Caco-2 (cell line): Measurements from ENCODE around the gene KRTAP9-7. TPM values are rescaled to one million over a fixed set of nuclear protein-coding genes. Genes with fewer than 3 reads are reported as not detected.

Experiments
- BruUV-seq: library from RNA; stranded (reverse); fragments of 400-500 nt; replicated peaks from 2 replicates; lab custom pipeline; 2021; lab: Mats Ljungman, UMichigan
- CTCF ChIA-PET: fragments of 300-600 bp; sonication (Branson Sonifier 250); formaldehyde crosslinking; loops from one replicate; lab custom pipeline; 2022; ENCODE audit warnings: antibody characterized with exemption; lab: Charles Lee
- POLR2A ChIA-PET: fragments of 300-600 bp; sonication (Branson Sonifier 250); formaldehyde crosslinking; loops from one replicate; lab custom pipeline; 2022; ENCODE audit warnings: antibody characterized with exemption; lab: Charles Lee
- DNase-seq, 2 experiments: peaks; one replicate each; pipeline versions ENCODE4 v3.0.0 to v3.0.0-alpha.2; 2020 to 2022
- H3K27me3 ChIP-seq: replicated peaks from 2 replicates; pipeline ENCODE4 v1.6.0; 2011; ENCODE audit warnings: low read length; ENCODE audit not compliant: control insufficient read depth, insufficient read depth
- H3K36me3 ChIP-seq: 2 replicates; pipeline ENCODE4 v1.5.1; 2011; ENCODE audit warnings: low read length; ENCODE audit not compliant: control insufficient read depth, insufficient read depth
- H3K4me1 ChIP-seq: fragments of 250-450 bp; sonication (Bioruptor Pico); 2 replicates; pipeline ENCODE4 v1.5.1; 2020; ENCODE audit warnings: mild to moderate bottlenecking
- H3K4me3 ChIP-seq: 2 replicates; pipeline ENCODE4 v1.5.1; 2011; ENCODE audit warnings: low read depth, mild to moderate bottlenecking, control low read depth, low read length
- H3K9me3 ChIP-seq: fragments of 250-450 bp; sonication (Bioruptor Pico); 2 replicates; pipeline ENCODE4 v1.5.1; 2020; ENCODE audit warnings: mild to moderate bottlenecking, moderate library complexity
- H3K27ac Mint-ChIP-seq: one replicate; pipeline ENCODE4 v1.8.0; 2022; ENCODE audit warnings: mixed read lengths; ENCODE audit not compliant: unreplicated experiment
- H3K27me3 Mint-ChIP-seq: one replicate; pipeline ENCODE4 v1.8.0; 2022; ENCODE audit warnings: mixed read lengths; ENCODE audit not compliant: insufficient read depth, unreplicated experiment
- H3K36me3 Mint-ChIP-seq: one replicate; pipeline ENCODE4 v1.8.0; 2022; ENCODE audit warnings: mild to moderate bottlenecking, mixed read lengths; ENCODE audit not compliant: insufficient read depth, unreplicated experiment
- H3K4me1 Mint-ChIP-seq: one replicate; pipeline ENCODE4 v1.8.0; 2022; ENCODE audit warnings: low read depth, mixed read lengths; ENCODE audit not compliant: unreplicated experiment
- H3K4me3 Mint-ChIP-seq: one replicate; pipeline ENCODE4 v1.8.0; 2022; ENCODE audit warnings: mild to moderate bottlenecking, moderate library complexity, mixed read lengths; ENCODE audit not compliant: unreplicated experiment
- H3K9me3 Mint-ChIP-seq: one replicate; pipeline ENCODE4 v1.8.0; 2022; ENCODE audit warnings: mixed read lengths; ENCODE audit not compliant: unreplicated experiment
- intact Hi-C: fragments of 100-400 bp; cut with micrococcal nuclease; formaldehyde crosslinking; loops from one replicate; pipeline ENCODE4 v1.10.0; 2022; ENCODE audit not compliant: unreplicated experiment
- total RNA-seq: library from RNA; stranded (reverse); gene quantifications from 2 replicates; pipeline ENCODE4 v1.2.3, GENCODE V29; 2022
- TF ChIP-seq, protein P1 (sequence below), 2 experiments: fragments of 200-600 bp in 1 of 2; IDR thresholded peaks; 1 replicate in 1 of 2; 2 replicates in 1 of 2; pipeline versions ENCODE4 v1.5.1 to v1.8.0; 2011 to 2022; ENCODE audit warnings: antibody characterized with exemption in 1 of 2, control low read depth in 1 of 2, inconsistent platforms in 1 of 2, low read depth in 1 of 2, low read length in 1 of 2, mild to moderate bottlenecking in 1 of 2, moderate library complexity in 1 of 2; ENCODE audit not compliant: insufficient read depth in 1 of 2, severe bottlenecking in 1 of 2, unreplicated experiment in 1 of 2

The KRTAP9-7 gene
- total RNA-seq, 1 experiment from 2014 or later: not detected

DNA sequence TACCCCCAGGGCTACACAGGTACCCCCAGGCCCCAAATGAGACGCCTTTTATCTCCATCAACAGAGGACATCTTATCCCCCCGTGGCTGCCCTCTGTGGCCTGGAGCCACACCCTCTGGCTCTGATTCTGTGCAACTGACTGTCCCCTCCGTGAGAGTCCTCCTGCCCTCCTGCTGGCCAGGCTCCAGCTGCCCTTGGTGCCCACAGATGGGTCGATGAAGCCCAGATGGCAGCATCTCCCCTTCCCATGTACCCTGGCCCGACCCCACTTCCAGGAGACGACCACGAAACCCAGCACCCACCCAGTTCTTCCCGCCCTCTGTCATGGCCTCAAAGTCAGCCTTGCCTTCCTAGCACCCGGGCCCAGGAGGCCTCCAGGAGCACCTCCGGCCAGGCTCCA is 49.6 kb downstream of the KRTAP9-7 start:
- Histone ChIP-seq H3K36me3 (no peaks in the 10 kb centered on the region), H3K4me1 (peaks cover 4% of the 10 kb centered on the region; the same call in 1 of the 2 replicates), H3K4me3 (no peak overlapping the region), H3K27me3 (no peaks in the 10 kb centered on the region), H3K9me3 (peaks cover 1% of the 10 kb centered on the region)
- Mint-ChIP-seq H3K36me3 (no peaks in the 10 kb centered on the region), H3K9me3 (peaks cover 10% of the 10 kb centered on the region), H3K27ac (no peak overlapping the region), H3K4me3 (no peak overlapping the region), H3K27me3 (no peaks in the 10 kb centered on the region), H3K4me1 (peaks cover 10% of the 10 kb centered on the region)
- ChIA-PET CTCF (no interaction called here), POLR2A (no interaction called here)
- BruUV-seq: no TSS peak
- DNase-seq: no peak
- TF ChIP-seq, protein P1, sequence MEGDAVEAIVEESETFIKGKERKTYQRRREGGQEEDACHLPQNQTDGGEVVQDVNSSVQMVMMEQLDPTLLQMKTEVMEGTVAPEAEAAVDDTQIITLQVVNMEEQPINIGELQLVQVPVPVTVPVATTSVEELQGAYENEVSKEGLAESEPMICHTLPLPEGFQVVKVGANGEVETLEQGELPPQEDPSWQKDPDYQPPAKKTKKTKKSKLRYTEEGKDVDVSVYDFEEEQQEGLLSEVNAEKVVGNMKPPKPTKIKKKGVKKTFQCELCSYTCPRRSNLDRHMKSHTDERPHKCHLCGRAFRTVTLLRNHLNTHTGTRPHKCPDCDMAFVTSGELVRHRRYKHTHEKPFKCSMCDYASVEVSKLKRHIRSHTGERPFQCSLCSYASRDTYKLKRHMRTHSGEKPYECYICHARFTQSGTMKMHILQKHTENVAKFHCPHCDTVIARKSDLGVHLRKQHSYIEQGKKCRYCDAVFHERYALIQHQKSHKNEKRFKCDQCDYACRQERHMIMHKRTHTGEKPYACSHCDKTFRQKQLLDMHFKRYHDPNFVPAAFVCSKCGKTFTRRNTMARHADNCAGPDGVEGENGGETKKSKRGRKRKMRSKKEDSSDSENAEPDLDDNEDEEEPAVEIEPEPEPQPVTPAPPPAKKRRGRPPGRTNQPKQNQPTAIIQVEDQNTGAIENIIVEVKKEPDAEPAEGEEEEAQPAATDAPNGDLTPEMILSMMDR (IDR thresholded peaks at IDR 0.05; ENCODE audit: insufficient read depth in 1 of 2, low read depth in 1 of 2, low read length in 1 of 2, severe bottlenecking in 1 of 2, unreplicated experiment in 1 of 2): no peak
- intact Hi-C loops: loop anchor here (10.0 kb wide), 2 partner anchors 170 to 260 kb away; partner anchors contain the start of genes KRTAP2-3 and KRTAP2-4

DNA sequence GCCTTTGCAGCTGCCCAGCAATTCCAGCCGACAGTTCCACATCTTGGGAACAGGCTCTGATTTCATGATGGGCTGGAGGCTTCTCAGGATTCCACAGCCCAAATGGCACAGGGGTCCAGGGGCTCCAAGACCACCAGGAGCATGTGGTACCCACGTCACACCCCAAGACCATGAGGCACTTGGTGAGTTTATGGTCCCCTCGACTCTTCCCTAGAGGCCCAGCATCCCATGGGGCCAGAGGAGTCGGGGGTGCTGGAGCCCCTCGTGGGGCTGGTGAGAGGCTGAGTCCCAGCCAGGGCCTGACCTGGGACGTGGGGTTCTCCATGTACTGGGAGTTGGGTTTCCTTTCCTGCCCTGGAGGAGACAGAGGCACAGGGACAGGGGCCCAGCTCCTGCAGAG is 50.1 kb downstream of the KRTAP9-7 start:
- H3K27ac Mint-ChIP-seq: peak overlapping the region; percentile 50
- no peaks in the 10 kb centered on the region for H3K27me3 Mint-ChIP-seq
- DNase-seq: no peak
- TF ChIP-seq, protein P1 (IDR thresholded peaks at IDR 0.05; ENCODE audit: insufficient read depth in 1 of 2, low read depth in 1 of 2, low read length in 1 of 2, severe bottlenecking in 1 of 2, unreplicated experiment in 1 of 2): no peak
- H3K4me3 ChIP-seq: no peak overlapping the region
- peaks cover 5% of the 10 kb centered on the region for H3K9me3 Mint-ChIP-seq
- BruUV-seq: no TSS peak
- H3K4me3 Mint-ChIP-seq: no peak overlapping the region
- H3K4me1 Mint-ChIP-seq: peaks cover 10% of the 10 kb centered on the region
- H3K4me1 ChIP-seq: peaks cover 4% of the 10 kb centered on the region; the same call in 1 of the 2 replicates
- intact Hi-C loops: loop anchor here (10.0 kb wide), 2 partner anchors 169 to 261 kb away; partner anchors contain the start of genes KRTAP2-3 and KRTAP2-4
- POLR2A ChIA-PET: no interaction called here
- CTCF ChIA-PET: no interaction called here
- H3K9me3 ChIP-seq: no peaks in the 10 kb centered on the region; the same call in 1 of the 2 replicates
- no peaks in the 10 kb centered on the region for H3K36me3 ChIP-seq
- H3K36me3 Mint-ChIP-seq: no peaks in the 10 kb centered on the region
- H3K27me3 ChIP-seq: no peaks in the 10 kb centered on the region

Other genes starting within 250 kb of the KRTAP9-7 start
- gene KRTAP1-5, start 248.5 kb upstream of the KRTAP9-7 start, total RNA-seq: not detected in 2 replicates
- gene KRTAP1-4, start 245.5 kb upstream of the KRTAP9-7 start, total RNA-seq: not detected in 2 replicates
- not detected in 2 replicates for gene KRTAP1-3, start 240.8 kb upstream of the KRTAP9-7 start, total RNA-seq
- gene KRTAP1-1, start 234.2 kb upstream of the KRTAP9-7 start, total RNA-seq: not detected in 2 replicates
- gene KRTAP2-1, start 228.4 kb upstream of the KRTAP9-7 start, total RNA-seq: not detected in 2 replicates
- gene KRTAP2-2, start 220.5 kb upstream of the KRTAP9-7 start, total RNA-seq: not detected in 2 replicates
- 3.7 and 4.9 TPM in 2 replicates for gene KRTAP2-3, start 215.6 kb upstream of the KRTAP9-7 start, total RNA-seq
- not detected in 2 replicates for gene KRTAP2-4, start 209.8 kb upstream of the KRTAP9-7 start, total RNA-seq
- gene KRTAP4-7, start 191.5 kb upstream of the KRTAP9-7 start, total RNA-seq: not detected in 2 replicates
- gene KRTAP4-8, start 177.6 kb upstream of the KRTAP9-7 start, total RNA-seq: not detected in 2 replicates
- not detected in 2 replicates for gene KRTAP4-16, start 173.5 kb upstream of the KRTAP9-7 start, total RNA-seq
- gene KRTAP4-9, start 170.3 kb upstream of the KRTAP9-7 start, total RNA-seq: not detected in 2 replicates
- gene KRTAP4-11, start 157.3 kb upstream of the KRTAP9-7 start, total RNA-seq: not detected in 2 replicates
- gene KRTAP4-12, start 151.5 kb upstream of the KRTAP9-7 start, total RNA-seq: not detected in 2 replicates
- not detected in 2 replicates for gene KRTAP4-6, start 135.2 kb upstream of the KRTAP9-7 start, total RNA-seq
- gene KRTAP4-5, start 125.9 kb upstream of the KRTAP9-7 start, total RNA-seq: not detected in 2 replicates
- not detected in 2 replicates for gene KRTAP4-4, start 115.0 kb upstream of the KRTAP9-7 start, total RNA-seq
- not detected in 2 replicates for gene KRTAP4-3, start 107.5 kb upstream of the KRTAP9-7 start, total RNA-seq
- not detected in 2 replicates for gene KRTAP4-2, start 97.5 kb upstream of the KRTAP9-7 start, total RNA-seq
- 0.49 TPM in 1 of 2 replicates, not detected in the other for gene KRTAP4-1, start 90.8 kb upstream of the KRTAP9-7 start, total RNA-seq
- not detected in 2 replicates for gene KRTAP9-1, start 85.8 kb upstream of the KRTAP9-7 start, total RNA-seq
- not detected in 2 replicates for gene KRTAP9-2, start 49.0 kb upstream of the KRTAP9-7 start, total RNA-seq
- not detected in 2 replicates for gene KRTAP9-3, start 43.2 kb upstream of the KRTAP9-7 start, total RNA-seq
- not detected in 2 replicates for gene KRTAP9-8, start 37.7 kb upstream of the KRTAP9-7 start, total RNA-seq
- not detected in 2 replicates for gene KRTAP9-4, start 26.0 kb upstream of the KRTAP9-7 start, total RNA-seq
- not detected in 2 replicates for gene KRTAP9-9, start 20.3 kb upstream of the KRTAP9-7 start, total RNA-seq
- not detected in 2 replicates for gene KRTAP9-6, start 10.3 kb upstream of the KRTAP9-7 start, total RNA-seq
- gene KRTAP29-1, start 27.2 kb downstream of the KRTAP9-7 start, total RNA-seq: not detected in 2 replicates
- gene KRTAP16-1, start 33.6 kb downstream of the KRTAP9-7 start, total RNA-seq: not detected in 2 replicates
- not detected in 2 replicates for gene KRTAP17-1, start 40.0 kb downstream of the KRTAP9-7 start, total RNA-seq
- gene KRT33A, start 75.1 kb downstream of the KRTAP9-7 start, total RNA-seq: not detected in 2 replicates
- gene KRT33B, start 94.1 kb downstream of the KRTAP9-7 start, total RNA-seq: not detected in 2 replicates
- gene KRT34, start 106.6 kb downstream of the KRTAP9-7 start, total RNA-seq: not detected in 2 replicates
- gene KRT31, start 121.9 kb downstream of the KRTAP9-7 start, total RNA-seq: not detected in 2 replicates
- gene KRT37, start 148.9 kb downstream of the KRTAP9-7 start, total RNA-seq: not detected in 2 replicates
- gene KRT38, start 165.3 kb downstream of the KRTAP9-7 start, total RNA-seq: not detected in 2 replicates
- not detected in 2 replicates for gene KRT32, start 191.7 kb downstream of the KRTAP9-7 start, total RNA-seq
- gene KRT35, start 205.5 kb downstream of the KRTAP9-7 start, total RNA-seq: not detected in 2 replicates
- not detected in 2 replicates for gene KRT36, start 214.2 kb downstream of the KRTAP9-7 start, total RNA-seq
- gene KRT13, start 229.9 kb downstream of the KRTAP9-7 start, total RNA-seq: 0.35 TPM in 1 of 2 replicates, not detected in the other
- gene KRT15, start 243.2 kb downstream of the KRTAP9-7 start, total RNA-seq: 5.3 and 10.5 TPM in 2 replicates